NCI-H146 treated with DMSO at 0.1 percent for 48 hours (cell line): ENCODE data around the gene SLC30A1.
"Not testable (repeated sequence)": the region's sequence is repeated elsewhere in the genome, so short reads cannot be mapped to it uniquely, and the experiment has no call there.

ENCODE experiments used
- DNase-seq: peaks from one replicate; lab custom pipeline; 2025; ENCODE audit not compliant: unreplicated experiment; lab: John Stamatoyannopoulos, UW

SLC30A1 gene

DNA sequence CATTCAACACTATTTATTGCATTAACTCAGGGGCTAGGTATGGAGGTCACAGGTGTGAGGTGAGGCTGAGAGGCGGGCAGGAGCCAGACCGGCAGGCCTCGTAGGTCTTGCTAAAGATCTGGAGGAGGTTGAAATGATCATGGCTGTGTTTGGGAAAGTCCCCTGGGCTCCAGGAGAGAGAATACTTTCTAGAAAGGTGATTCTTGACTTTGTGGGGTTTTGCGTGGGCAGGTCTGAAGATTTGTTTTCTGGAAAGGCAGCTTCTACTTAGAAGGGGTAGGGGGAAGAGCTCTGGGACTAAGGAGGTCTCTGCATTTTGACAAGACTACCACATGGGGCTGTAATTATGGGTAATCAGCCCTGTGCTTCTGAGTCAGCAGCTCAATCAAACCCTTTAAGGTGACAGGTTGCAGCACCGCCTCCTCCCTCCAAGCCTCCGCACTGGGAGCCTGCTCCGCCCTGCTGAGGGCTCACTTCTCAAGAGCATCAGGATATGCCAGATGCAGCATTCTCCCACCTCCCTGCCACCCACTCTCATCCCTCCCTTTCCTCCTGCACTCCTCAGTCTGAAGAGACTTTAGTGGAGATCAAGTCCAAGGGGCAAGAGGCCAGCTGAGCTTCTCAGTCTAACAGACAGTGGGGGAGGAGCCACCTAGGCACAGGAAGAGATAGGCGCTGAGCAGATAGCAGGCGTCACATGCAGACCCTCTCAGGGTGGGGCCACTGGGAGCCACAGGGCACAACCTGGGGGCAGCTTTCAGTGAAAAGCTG lies 30.5 kb downstream of the SLC30A1 start:
- no peak for DNase-seq

DNA sequence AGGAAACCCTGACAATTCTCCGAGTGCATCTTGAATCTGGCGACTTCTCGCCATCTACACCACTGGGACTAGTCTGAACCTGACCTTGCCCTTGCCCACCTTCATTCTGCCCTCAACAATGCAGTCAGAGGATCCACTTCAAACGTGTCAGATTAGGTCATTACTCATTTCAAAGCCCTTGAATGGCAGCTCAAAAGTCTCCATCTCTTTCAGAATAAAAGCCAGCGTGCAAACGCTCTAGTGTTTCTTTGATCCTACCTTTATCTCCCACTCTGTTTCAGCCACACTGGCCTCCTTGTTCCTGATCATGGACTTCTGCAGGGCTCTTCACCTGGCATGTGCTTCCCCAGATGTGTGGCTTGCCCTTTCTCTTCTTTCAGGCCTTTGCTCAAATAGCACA lies 31.3 kb downstream of the SLC30A1 start:
- DNase-seq, result no peak

DNA sequence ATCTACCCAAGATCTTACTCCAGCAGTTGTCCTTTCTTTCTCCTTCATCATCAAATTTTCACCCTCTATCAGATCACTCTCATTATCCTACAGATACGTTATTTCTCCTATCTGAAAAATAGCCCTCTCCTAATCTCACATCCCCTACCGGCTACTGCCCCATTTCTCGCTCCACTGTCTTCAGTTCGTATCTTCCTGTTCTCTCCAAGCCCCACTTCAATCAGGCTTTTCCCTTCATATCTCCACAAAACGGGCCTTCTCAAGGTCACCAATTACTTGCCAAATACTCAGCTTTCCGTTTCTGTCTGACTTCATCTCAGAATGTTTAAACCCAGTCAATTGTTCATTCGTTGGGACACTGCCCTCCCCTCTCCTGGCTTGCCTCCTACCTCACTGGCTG lies 32.4 kb downstream of the SLC30A1 start:
- no peak for DNase-seq

DNA sequence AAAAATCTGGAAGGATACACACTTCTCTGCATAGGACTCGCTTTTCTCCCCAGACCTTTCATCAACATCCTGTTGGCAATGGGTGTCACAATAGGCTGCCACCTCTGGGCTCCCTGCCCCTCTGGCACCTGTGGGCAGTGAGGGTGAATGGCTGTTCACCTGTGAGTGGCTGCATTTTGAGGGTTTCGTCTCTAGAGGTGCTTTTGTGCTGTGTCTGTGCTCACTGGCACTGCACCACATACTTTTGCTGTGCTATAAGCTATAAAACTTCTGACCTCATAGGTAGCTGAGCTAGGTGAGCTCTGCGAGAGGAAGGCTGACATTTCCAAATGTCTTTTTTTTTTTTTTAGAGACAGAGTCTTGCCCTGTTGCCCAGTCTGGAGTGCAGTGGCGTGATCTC lies 35.9 kb downstream of the SLC30A1 start:
- DNase-seq, result no peak

DNA sequence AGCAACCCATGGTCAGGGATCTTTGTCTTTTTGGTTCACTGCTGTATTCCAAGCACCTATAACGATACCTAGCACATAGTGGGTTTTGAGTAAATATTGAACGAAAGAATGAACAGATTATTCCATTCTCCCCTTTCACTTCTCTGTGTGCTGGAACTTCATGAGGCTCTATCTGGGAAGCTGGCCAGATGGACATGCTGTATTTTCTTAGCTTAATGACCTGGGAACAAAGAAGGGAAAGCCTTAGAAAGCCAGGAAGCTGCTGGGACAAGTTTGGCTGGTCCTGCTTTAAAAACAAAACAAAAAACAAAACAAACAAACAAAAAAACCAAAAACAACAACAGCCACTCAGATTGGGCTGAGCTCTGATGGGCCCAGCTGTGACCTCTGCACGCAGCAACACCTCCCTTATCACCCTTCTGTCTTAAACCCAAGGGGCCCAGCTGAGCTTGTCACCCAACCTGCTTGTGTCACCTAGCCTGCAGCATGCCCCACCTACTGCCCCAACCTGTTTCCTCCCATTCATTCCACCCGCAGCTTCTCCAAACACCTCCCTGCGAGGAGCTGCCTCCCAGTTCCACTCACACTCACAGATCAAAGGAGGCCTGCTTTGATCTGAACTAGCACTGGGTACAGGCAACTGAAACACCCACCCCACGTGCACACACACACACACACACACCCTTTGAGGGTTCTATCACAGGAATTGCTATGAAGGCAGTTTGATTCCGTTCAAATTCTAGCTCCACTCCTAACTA lies 37.1 kb downstream of the SLC30A1 start:
- no peak for DNase-seq

DNA sequence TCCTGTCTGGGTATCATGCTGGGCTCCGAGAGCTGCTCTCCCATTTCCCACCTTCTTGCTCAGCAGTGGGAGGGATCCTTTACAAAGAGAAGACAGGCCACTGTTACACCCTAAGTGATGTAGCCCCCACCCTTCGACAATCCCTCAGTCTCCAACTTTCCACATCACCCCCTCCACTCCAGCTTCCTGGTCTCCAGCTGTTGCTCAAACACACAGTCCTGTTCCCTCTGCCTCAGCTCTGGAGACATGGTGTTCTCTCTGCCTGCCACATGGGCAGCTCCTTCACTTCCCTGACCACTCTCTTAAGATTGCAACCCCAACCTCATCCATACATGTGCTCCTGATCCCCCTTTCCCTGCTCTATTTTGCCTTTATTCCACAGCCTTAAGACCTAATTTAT lies 37.7 kb downstream of the SLC30A1 start:
- DNase-seq, result no peak

DNA sequence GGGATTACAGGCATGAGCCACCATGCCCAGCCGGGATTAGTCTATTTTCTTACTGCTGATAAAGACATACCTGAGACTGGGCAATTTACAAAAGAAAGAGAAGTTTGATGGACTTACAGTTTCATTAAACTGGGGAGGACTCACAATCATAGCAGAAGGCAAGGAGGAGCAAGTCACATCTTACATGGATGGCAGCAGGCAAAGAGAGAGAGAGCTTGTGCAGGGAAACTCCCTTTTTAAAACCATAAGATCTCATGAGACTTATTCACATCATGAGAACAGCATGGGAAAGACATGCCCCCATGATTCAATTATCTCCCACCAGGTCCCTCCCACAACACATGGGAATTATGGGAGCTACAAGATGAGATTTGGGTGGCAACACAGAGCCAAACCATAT lies 38.1 kb downstream of the SLC30A1 start:
- not testable (repeated sequence) for DNase-seq

DNA sequence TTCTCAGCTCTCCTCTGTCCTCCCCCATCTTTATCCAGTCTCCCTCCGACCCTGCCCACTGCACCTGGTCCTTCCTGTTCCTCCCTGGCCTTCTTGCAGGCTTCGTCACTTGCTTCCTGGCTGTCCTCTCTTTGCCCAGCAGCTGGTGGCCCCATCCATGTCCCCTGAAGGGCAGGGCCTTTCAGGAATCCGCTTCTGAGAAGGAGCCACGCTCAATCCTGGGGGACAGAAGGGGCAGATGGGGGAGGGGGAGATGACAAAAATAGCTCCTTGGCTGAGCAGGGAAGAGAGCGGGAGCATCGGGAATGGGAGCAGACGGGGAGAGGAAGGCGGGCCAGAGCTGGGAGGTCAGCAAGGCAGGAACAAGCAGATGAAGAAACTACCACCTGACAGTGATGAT lies 40.7 kb downstream of the SLC30A1 start:
- no peak for DNase-seq

DNA sequence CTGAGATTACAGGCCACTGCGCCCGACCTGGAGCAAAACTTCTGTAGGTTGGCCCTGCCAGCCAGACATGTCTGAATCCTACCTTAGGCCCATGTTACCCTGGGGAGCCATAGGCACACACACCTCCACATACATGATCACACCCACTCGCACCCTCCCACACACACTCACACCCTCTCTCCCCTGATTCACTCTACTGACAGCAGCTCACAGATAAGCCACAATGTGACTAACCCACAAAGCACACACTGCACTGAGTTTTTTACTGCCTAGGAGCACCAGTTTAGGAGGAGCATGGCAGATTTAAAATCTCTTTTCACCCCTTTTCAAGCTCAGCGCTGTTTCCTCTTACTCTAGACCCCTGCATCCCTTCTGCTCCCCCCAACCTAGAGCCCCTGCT lies 41.7 kb downstream of the SLC30A1 start:
- DNase-seq, result no peak

DNA sequence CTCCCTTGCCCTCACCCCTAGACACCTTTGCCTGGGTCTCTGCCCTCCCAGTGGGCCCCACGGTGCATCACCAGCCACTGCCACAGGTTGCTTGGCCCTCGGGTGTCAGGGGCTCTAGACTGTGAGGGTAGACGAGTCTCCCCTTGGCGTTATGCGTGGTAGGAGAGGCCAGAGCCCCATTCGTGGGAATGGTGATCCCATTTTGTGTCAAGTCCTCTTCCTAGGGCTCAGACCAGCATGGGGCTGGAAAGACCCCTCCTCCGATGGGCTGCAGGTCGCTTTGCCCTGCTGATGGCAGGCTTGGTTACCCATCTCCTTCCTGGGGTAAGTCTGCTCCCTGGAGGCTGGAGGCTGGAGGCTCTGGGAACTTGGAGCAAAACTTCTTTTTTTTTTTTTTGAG lies 42.4 kb downstream of the SLC30A1 start:
- no peak for DNase-seq

DNA sequence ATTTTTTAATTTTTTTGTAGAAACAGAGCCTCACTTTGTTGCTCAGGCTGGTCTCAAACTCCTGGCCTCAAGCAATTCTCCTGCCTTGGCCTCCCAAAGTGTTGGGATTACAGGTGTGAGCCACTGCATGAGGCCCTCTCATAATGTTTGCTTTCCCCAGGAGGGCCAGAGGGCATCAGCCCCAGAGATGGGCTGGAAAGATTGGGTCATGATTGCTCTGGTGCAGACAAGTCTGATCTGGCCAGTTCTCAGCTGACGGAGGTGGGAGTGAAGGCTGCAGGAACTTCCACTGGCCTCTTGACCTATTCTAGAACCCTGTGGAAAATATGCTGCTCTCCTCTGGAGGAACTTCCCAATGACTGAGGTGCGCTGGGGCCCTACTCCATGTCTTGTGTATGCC lies 43.6 kb downstream of the SLC30A1 start:
- DNase-seq, result no peak

DNA sequence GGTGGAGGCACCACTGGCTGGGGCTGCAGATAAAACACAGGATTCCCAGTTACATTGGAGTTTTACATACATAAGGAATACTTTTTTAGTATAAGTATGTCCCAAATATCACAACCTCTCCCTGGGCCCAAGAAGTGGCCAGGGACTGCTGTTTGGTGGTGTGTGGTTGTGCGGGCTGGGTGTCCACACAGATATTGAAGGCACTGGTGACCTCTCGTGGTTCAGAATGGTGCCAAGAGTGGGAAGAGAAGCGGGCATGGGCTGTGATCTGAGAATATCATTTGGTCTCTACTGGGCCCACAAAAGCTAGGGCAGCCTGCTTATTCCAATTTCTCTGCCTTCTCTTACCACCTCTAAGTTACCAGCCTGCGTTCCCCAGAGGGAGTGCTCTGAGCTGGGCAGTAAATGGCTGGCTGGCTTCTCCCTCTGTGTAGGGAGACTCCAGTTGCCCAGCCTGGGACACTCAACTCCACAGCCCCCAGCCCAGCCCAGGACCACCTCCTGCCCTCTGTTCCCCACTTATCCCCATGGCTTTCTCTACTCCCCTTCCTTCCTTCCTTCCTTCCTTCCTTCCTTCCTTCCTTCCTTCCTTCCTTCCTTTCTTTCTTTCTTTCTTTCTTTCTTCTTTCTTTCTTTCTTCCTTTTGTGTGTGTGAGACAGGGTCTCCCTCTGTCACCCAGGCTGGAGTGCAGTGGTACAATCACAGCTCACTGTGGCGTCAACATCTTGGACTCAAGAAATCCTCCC lies 44.2 kb downstream of the SLC30A1 start:
- DNase-seq, result no peak

DNA sequence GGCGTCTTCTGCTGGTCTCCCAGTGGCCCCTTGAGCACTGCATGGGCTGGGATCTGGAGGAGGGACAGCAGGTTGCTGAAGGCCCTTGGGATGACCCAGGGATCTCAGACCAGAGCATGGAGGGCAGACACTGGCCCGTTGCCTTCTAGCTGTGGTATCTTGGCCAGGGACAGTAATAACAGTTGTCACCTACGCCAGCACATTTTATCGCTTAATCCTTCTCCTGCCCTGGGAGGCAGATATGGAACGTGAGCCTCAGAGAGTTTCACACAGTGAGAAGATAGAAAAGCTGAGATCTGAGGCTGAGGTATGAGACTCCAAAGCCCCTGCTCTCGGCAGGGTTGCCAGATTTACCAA lies 46.9 kb downstream of the SLC30A1 start:
- no peak for DNase-seq

DNA sequence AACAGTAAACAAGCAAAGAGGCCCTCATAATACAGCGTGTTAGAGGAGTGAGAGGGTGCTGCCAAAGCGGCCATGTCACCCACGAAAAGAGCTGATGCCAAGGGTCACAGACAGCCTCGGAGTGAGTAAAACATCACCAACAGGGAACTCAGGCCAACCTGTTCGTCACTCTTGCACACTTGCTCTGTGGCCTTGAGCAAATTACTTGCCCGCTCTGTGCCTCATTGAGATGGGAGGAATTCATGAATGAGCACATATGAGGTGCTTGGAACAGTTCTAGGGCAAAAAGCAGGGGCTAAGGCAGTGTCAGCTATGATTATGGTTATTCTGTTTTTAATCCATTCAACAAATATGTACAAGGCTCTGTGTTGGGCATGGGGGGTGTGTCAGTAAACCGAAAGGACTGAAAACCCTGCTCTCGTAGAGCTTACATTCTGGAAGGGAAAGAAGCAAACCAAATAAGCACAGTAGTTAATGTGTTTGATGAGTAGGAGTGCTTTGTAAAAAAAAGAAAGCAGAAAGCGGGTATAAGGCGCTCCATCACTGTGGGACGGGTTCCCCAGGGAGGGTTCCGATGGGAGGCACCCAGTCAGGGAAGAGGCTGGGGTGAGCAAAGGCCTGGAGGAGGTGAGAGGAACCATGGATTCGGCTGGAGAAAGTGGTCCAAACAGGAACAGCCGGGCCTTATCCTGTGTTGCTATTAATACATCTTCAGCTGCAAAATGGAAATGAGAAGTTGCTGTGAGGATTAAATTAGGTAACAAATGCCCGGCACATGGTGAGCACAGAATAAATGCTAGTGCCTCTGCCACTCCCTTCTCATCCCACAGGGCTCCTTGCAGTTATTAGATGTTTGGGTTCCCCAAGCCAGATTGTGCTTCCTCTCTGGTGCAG lies 47.5 kb downstream of the SLC30A1 start:
- DNase-seq, result no peak

DNA sequence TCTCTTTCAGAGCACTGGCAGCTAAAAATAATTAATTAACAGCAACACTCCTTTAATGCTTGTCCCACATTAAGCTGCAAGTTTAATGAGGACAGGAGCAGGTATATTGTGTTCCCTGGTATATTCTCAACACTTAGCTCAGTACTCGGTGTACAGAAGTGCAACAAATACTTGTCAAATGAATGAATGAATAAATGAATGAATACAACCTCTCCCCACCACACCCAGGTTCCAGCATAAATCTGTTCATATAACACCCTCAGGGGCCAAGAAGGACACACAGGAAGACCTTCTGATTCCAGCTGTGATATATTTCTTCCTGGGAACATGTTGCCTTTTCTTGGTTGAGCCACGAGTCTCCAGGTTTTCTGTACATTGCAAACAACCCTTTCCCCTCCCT lies 48.9 kb downstream of the SLC30A1 start:
- no peak for DNase-seq

DNA sequence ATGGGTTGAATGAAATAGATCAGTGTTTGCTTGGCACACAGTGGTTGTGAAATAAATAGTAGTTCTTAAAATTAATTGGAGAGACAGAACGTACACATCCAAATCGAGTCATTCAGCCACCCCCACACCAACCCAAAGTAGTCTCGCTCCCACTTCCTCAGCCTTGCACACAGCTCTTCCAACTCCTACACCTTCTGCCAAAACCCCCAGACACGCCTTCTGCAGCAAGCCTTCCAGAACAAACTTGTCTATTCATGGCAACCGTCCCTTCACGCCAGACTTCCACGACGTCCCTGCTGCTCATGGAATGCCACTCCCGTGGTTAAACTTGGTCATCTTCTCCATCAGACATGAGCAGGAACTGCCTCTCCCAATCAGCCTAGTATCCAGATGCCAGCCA lies 49.5 kb downstream of the SLC30A1 start:
- no peak for DNase-seq

DNA sequence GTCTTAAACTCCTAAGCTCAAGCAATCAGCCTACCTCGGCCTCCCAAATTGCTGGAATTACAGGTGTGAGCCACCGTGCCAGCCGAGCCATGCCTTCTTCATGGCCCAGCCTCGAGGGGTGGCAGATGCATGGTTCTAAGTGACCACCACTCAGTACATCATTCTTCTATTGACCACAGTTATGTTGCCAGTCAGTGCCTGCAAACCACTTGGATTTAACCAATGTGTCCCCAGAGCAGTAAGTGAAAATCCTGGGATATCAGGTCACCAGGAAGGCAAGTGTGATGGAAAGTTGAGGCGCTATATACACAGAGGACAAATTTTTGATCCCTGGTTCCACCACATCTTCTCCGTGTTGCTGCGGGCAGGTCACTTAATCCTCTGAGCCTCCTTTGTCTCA lies 50.0 kb downstream of the SLC30A1 start:
- no peak for DNase-seq

DNA sequence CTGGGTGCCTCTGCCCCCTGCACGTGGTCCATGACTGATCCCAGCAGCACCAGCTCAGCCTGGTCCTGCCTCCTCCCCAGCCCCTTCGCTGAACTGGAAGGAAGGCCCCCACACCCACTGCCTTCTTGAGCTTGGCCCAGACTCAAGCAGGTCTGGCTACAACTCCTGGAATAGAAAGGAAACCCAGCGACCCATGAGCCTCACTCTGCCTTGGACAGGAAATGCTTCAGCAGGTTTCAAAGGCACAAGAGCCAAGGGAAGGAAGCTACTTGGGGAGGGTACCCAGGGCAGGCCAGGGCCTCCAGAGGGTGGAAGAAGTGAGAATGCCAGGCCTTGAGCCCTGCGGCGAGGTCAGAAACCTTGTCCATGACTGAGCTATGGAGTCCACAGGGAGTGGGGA lies 51.1 kb downstream of the SLC30A1 start:
- DNase-seq, result no peak

DNA sequence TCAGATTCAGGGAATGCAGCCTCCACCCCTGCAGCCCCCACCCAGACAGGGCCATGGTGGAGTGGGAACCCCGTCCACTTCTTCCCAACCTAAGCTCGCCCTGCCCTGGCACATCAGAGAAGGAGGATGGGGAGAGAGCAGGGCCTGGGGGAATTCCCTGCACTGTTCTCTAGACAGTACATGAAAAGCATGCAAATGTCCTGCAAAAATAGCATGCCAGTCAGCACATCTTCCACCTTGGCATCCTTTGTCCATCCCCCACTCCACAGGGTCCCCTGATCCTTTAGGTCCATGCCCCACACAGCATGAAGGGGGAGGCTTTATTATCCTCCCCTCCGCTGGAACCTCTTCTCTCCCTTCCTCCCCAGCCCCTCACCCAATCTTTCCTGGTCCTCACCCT lies 52.0 kb downstream of the SLC30A1 start:
- no peak for DNase-seq

DNA sequence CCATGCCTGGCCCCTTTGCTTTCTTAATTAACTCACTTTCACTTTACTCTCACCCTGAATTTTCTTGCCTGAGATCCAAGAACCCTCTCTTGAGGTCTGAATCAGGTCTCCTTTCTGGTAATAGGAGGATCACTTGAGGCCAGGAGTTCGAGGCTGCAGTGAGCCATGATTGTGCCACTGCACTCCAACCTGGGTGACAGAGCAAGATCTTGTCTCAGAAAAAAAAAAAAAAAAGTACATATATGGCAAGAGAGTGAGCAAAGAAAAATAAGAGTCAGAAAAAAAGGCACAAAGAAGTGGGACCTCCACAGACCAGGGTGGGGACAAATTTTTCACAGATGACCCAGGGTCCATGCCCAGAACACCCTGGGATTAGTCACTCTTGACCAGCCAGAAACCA lies 52.9 kb downstream of the SLC30A1 start:
- no peak for DNase-seq

DNA sequence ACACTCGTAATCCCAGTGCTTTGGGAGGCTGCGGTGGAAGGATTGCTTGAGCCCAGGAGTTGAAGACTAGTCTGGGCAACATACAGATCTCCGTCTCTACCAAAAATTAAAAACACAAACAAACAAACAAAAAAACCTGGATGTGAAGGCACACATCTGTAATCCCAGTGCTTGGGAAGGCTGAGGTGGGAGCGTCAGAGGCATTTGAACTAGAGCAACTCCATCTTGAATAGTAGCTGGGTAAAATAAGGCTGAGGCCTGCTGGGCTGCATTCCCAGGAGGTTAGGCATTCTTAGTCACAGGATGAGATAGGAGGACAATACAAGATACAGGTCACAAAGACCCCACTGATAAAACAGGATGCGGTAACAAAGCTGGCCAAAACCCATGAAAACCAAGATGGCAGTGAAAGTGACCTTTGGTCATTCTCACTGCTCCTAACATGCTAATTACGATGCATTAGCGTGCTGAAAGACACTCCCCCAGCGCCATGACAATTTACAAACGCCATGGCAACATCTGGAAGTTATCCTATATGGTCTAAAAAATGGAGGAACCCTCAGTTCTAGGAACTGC lies 53.8 kb downstream of the SLC30A1 start:
- DNase-seq, result no peak
